ENCODE results near the gene RPP30.
"Not testable (repeated sequence)": the region's sequence is repeated elsewhere in the genome, so short reads cannot be mapped to it uniquely, and the experiment has no call there.

Gene RPP30

GRCh38 chr10:90872648-90873020, 860 bp downstream of the RPP30 start:
- Histone ChIP-seq H3K79me2 (ENCODE audit: insufficient read depth, low read length) (peaks cover 9% of the 10 kb centered on the region; the same call in 1 of the 2 replicates), H3K4me2 (ENCODE audit: low read length) (peak overlapping the region; percentile 84), H3K4me3 (ENCODE audit: low read depth, low read length, poor library complexity, severe bottlenecking) (peak overlapping the region; percentile 83), H3K9ac (ENCODE audit: low read length) (peak overlapping the region; percentile 79), H2AFZ (ENCODE audit: low read length) (no peak overlapping the region), H3F3A (ENCODE audit: insufficient read depth, low read length) (no peaks in the 10 kb centered on the region), H3K27ac (ENCODE audit: low read depth, low read length, poor library complexity, severe bottlenecking) (no peak overlapping the region), H3K9me3 (ENCODE audit: low read length) (0 out of 2 replicates have a peak, but pooled peaks cover 4% of the 10 kb centered on the region), H4K20me1 (ENCODE audit: insufficient read depth, low read length) (no peaks in the 10 kb centered on the region), H3K27me3 (ENCODE audit: insufficient read depth, low read length) (no peaks in the 10 kb centered on the region), H3K4me1 (ENCODE audit: insufficient read depth, low read length, severe bottlenecking) (peaks cover 15% of the 10 kb centered on the region), H3K9me2 (ENCODE audit: low read depth, low read length) (no peaks in the 10 kb centered on the region), H3K36me3 (ENCODE audit: insufficient read depth, low read length) (peaks cover 19% of the 10 kb centered on the region)
- TF ChIP-seq CTCF (IDR thresholded peaks at IDR 0.05; ENCODE audit: low read length), result no peak
- TF ChIP-seq EZH2 (IDR thresholded peaks at IDR 0.05; ENCODE audit: borderline replicate concordance, low read length), result no peak

- no peak overlapping the region for H2AFZ ChIP-seq (ENCODE audit: low read length)
- H3K9ac ChIP-seq (ENCODE audit: low read length), result no peak overlapping the region
- H3K27me3 ChIP-seq (ENCODE audit: insufficient read depth, low read length), result no peaks in the 10 kb centered on the region
- H3K27ac ChIP-seq (ENCODE audit: low read depth, low read length, poor library complexity, severe bottlenecking), result no peak overlapping the region
- no peaks in the 10 kb centered on the region for H3K79me2 ChIP-seq (ENCODE audit: insufficient read depth, low read length)
- no peaks in the 10 kb centered on the region for H4K20me1 ChIP-seq (ENCODE audit: insufficient read depth, low read length)
- TF ChIP-seq EZH2 (IDR thresholded peaks at IDR 0.05; ENCODE audit: borderline replicate concordance, low read length), result no peak
- no peak for TF ChIP-seq CTCF (IDR thresholded peaks at IDR 0.05; ENCODE audit: low read length)
- H3F3A ChIP-seq (ENCODE audit: insufficient read depth, low read length), result no peaks in the 10 kb centered on the region
- no peak overlapping the region for H3K4me2 ChIP-seq (ENCODE audit: low read length)
- H3K9me2 ChIP-seq (ENCODE audit: low read depth, low read length), result no peaks in the 10 kb centered on the region
- peaks cover 31% of the 10 kb centered on the region for H3K36me3 ChIP-seq (ENCODE audit: insufficient read depth, low read length)
- no peak overlapping the region for H3K4me3 ChIP-seq (ENCODE audit: low read depth, low read length, poor library complexity, severe bottlenecking)
- no peaks in the 10 kb centered on the region for H3K4me1 ChIP-seq (ENCODE audit: insufficient read depth, low read length, severe bottlenecking)
- no peaks in the 10 kb centered on the region for H3K9me3 ChIP-seq (ENCODE audit: low read length)
Measured at GRCh38 chr10:90879062-90879461, 7.3 kb downstream of the RPP30 start.

DNA sequence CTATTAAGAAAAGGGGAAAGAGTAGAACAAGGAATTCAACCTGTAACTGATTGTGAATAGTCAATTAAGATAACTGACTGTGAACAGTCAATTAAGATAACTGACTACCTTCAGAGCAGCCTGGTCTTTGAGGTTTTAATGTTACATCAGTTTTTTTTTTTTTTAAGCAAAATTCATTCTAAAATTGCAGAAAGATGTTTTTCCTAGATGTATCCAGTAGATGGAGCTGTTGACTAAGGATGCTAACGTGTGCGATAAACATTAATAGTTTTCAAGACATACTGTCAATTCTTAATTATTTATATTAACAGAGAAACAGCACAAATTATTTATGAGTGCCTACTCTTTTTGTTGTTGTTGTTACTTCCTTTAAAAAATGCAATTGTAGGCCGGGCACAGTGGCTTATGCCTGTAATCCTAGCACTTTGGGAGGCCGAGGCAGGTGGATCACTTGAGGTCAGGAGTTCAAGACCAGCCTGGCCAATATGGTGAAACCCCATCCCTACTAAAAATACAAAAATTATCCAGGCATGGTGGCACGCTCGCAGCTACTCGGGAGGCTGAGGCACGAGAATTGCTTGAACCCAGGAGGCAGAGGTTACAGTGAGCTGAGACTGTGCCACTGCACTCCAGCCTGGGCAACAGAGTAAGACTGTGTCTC, 8.4 kb downstream of the RPP30 start:
- peaks cover 31% of the 10 kb centered on the region for H3K36me3 ChIP-seq (ENCODE audit: insufficient read depth, low read length)
- not testable (repeated sequence) for H3K9ac ChIP-seq (ENCODE audit: low read length)

More for the DNA sequence above, 8.4 kb downstream of the RPP30 start:
- not testable (repeated sequence) for H3K4me2 ChIP-seq (ENCODE audit: low read length); H2AFZ ChIP-seq (ENCODE audit: low read length); H3K79me2 ChIP-seq (ENCODE audit: insufficient read depth, low read length); H4K20me1 ChIP-seq (ENCODE audit: insufficient read depth, low read length); H3K27ac ChIP-seq (ENCODE audit: low read depth, low read length, poor library complexity, severe bottlenecking); H3K4me1 ChIP-seq (ENCODE audit: insufficient read depth, low read length, severe bottlenecking); H3K9me3 ChIP-seq (ENCODE audit: low read length); H3K9me2 ChIP-seq (ENCODE audit: low read depth, low read length); H3K27me3 ChIP-seq (ENCODE audit: insufficient read depth, low read length); H3K4me3 ChIP-seq (ENCODE audit: low read depth, low read length, poor library complexity, severe bottlenecking); H3F3A ChIP-seq (ENCODE audit: insufficient read depth, low read length)
- peak; percentile 35; the same call in 1 of the 2 replicates for TF ChIP-seq CTCF (IDR thresholded peaks at IDR 0.05; ENCODE audit: low read length)
